Endothelial cell of umbilical vein (primary cell): ENCODE data around the gene WFIKKN2. TPM values are rescaled to one million over a fixed set of nuclear protein-coding genes. Genes with fewer than 3 reads are reported as not detected.

ENCODE experiments used
- BruUV-seq: library from RNA; stranded (reverse); fragments of 400-500 nt; replicated peaks from 2 replicates; lab custom pipeline; 2021; lab: Mats Ljungman, UMichigan
- CTCF ChIA-PET: fragments of 300-600, 350-600 bp; sonication (Branson Sonifier 250); formaldehyde crosslinking; loops from one replicate; lab custom pipeline; 2021; ENCODE audit warnings: antibody characterized with exemption, inconsistent platforms; lab: Charles Lee
- POLR2A ChIA-PET: fragments of 300-600, 350-600 bp; sonication (Branson Sonifier 250); formaldehyde crosslinking; loops from one replicate; lab custom pipeline; 2021; ENCODE audit warnings: antibody characterized with exemption, inconsistent platforms; lab: Charles Lee
- DNase-seq: peaks from one replicate; pipeline ENCODE4 v3.0.0-alpha.2; 2011; ENCODE audit warnings: low read depth, low spot score
- FAIRE-seq: peaks from 2 replicates; lab custom pipeline; 2011; peaks lifted over from hg19 to GRCh38; lab: Jason Lieb, UNC
- H2AFZ ChIP-seq: 2 replicates; pipeline ENCODE4 v1.6.0; 2012; ENCODE audit warnings: low read depth, low read length, control low read depth, inconsistent platforms
- H3K27ac ChIP-seq: 2 replicates; pipeline ENCODE4 v1.5.1; 2011; ENCODE audit warnings: low read depth, mild to moderate bottlenecking, control low read depth, low read length, moderate library complexity; ENCODE audit not compliant: insufficient read depth
- H3K27me3 ChIP-seq, 2 experiments: 2 replicates each; pipeline versions ENCODE4 v1.6.0 to v1.6.1; 2011; ENCODE audit warnings: low read length in 2 of 2, mixed read lengths in 1 of 2; ENCODE audit not compliant: control insufficient read depth in 2 of 2, insufficient read depth in 2 of 2
- H3K36me3 ChIP-seq, 2 experiments: 2 replicates in 1 of 2; 3 replicates in 1 of 2; pipeline ENCODE4 v1.5.1; 2011; ENCODE audit warnings: low read length in 2 of 2, mild to moderate bottlenecking in 1 of 2, moderate library complexity in 1 of 2; ENCODE audit not compliant: control insufficient read depth in 2 of 2, insufficient read depth in 2 of 2; ENCODE audit errors: extremely low read depth in 1 of 2
- H3K4me1 ChIP-seq: 3 replicates; pipeline ENCODE4 v1.5.1; 2011; ENCODE audit warnings: mild to moderate bottlenecking, low read length; ENCODE audit not compliant: control insufficient read depth, insufficient read depth; ENCODE audit errors: extremely low read depth
- H3K4me2 ChIP-seq: 2 replicates; pipeline ENCODE4 v1.6.1; 2011; ENCODE audit warnings: low read length, control low read depth, mixed read lengths; ENCODE audit not compliant: insufficient read depth
- H3K4me3 ChIP-seq, 3 experiments: fragments of 200-600 bp in 1 of 3; sonication (generic), shearing (Covaris generic) in 1 of 3; replicated peaks in 1 of 3; 2 replicates each; pipeline ENCODE4 v1.5.1; 2011 to 2016; ENCODE audit warnings: control low read depth in 3 of 3, low read length in 3 of 3, mild to moderate bottlenecking in 2 of 3, inconsistent platforms in 1 of 3, low read depth in 1 of 3, moderate library complexity in 1 of 3; ENCODE audit not compliant: insufficient read depth in 1 of 3
- H3K79me2 ChIP-seq: 2 replicates; pipeline ENCODE4 v1.6.0; 2012; ENCODE audit warnings: low read length, inconsistent platforms; ENCODE audit not compliant: control insufficient read depth, insufficient read depth
- H3K9ac ChIP-seq: replicated peaks from 2 replicates; pipeline ENCODE3; 2011; ENCODE audit warnings: low read length, control low read depth; ENCODE audit not compliant: insufficient read depth; ENCODE audit errors: extremely low read depth
- H3K9me1 ChIP-seq: replicated peaks from 3 replicates; pipeline ENCODE4 v1.6.0; 2011; ENCODE audit warnings: mild to moderate bottlenecking, low read length; ENCODE audit not compliant: control insufficient read depth, insufficient read depth; ENCODE audit errors: extremely low read depth
- H3K9me3 ChIP-seq: replicated peaks from 2 replicates; pipeline ENCODE4 v1.5.1; 2012; ENCODE audit warnings: low read length, inconsistent platforms; ENCODE audit not compliant: control insufficient read depth, insufficient read depth
- H4K20me1 ChIP-seq: replicated peaks from 2 replicates; pipeline ENCODE3; 2011; ENCODE audit warnings: mild to moderate bottlenecking, low read length; ENCODE audit not compliant: control insufficient read depth, insufficient read depth; ENCODE audit errors: extremely low read depth
- EZH2 ChIP-seq: IDR thresholded peaks from 2 replicates; pipeline ENCODE4 v1.6.1; 2012; ENCODE audit warnings: borderline replicate concordance, low read depth, mild to moderate bottlenecking, moderate library complexity, low read length, inconsistent platforms; ENCODE audit not compliant: severe bottlenecking
- FOS ChIP-seq: IDR thresholded peaks from 2 replicates; pipeline ENCODE4 v1.6.1; 2011; ENCODE audit warnings: mild to moderate bottlenecking, low read length, moderate library complexity, borderline replicate concordance; ENCODE audit not compliant: insufficient read depth
- GATA2 ChIP-seq: IDR thresholded peaks from 2 replicates; pipeline ENCODE4 v1.7.0; 2011; ENCODE audit warnings: low read depth, mild to moderate bottlenecking, moderate library complexity, mixed read lengths, low read length; ENCODE audit not compliant: insufficient read length, insufficient read depth
- JUN ChIP-seq: IDR thresholded peaks from 2 replicates; pipeline ENCODE4 v1.6.1; 2011; ENCODE audit warnings: borderline replicate concordance, low read depth; ENCODE audit not compliant: insufficient read length, insufficient read depth
- MAX ChIP-seq: IDR thresholded peaks from 2 replicates; pipeline ENCODE4 v1.6.1; 2011; ENCODE audit not compliant: insufficient read depth, insufficient read length
- MYC ChIP-seq: IDR thresholded peaks from one replicate; pipeline ENCODE4 v1.6.1; 2011; ENCODE audit warnings: mild to moderate bottlenecking, low read depth, low read length
- POLR2A ChIP-seq: IDR thresholded peaks from 2 replicates; pipeline ENCODE4 v1.6.1; 2012; ENCODE audit warnings: low read depth, mild to moderate bottlenecking, control low read depth, low read length
- POLR2AphosphoS5 ChIP-seq: IDR thresholded peaks from 2 replicates; pipeline ENCODE4 v1.6.1; 2012; ENCODE audit warnings: low read depth, mild to moderate bottlenecking, control low read depth, low read length, moderate library complexity; ENCODE audit not compliant: insufficient read depth
- dilution Hi-C: fragments of 300-500 bp; cut with MboI; formaldehyde crosslinking; loops from one replicate; pipeline ENCODE4 v1.15.0; 2019; ENCODE audit warnings: low sequenced_read_pairs; ENCODE audit not compliant: extremely low pct_ligation_motif_present
- intact Hi-C: fragments of 100-400 bp; cut with micrococcal nuclease; formaldehyde crosslinking; loops from one replicate; pipeline ENCODE4 v1.10.0; 2022
- polyA plus RNA-seq, 4 experiments: library from polyadenylated mRNA; depleted of rRNA in 3 of 4; stranded (reverse) in 3 of 4; unstranded in 1 of 4; fragments of >200 nt; gene quantifications; 2 replicates each; pipeline versions ENCODE4 v1.2.1 to v1.2.3, GENCODE V29; 2011 to 2012; ENCODE audit warnings: missing spikeins in 1 of 4
- total RNA-seq: library from RNA; stranded (reverse); gene quantifications from 2 replicates; pipeline ENCODE4 v1.2.3, GENCODE V29; 2021
- TF ChIP-seq, protein P1 (sequence below), 2 donors: IDR thresholded peaks; 1 replicate in 1 of 2; 2 replicates in 1 of 2; pipeline ENCODE4 v1.5.1; 2011; ENCODE audit warnings: low read length in 2 of 2, mild to moderate bottlenecking in 2 of 2, moderate library complexity in 2 of 2, control low read depth in 1 of 2, inconsistent platforms in 1 of 2, low read depth in 1 of 2; ENCODE audit not compliant: insufficient read depth in 1 of 2; ENCODE audit errors: extremely low read depth in 1 of 2

The WFIKKN2 gene
- total and polyA plus RNA-seq, 2 donors (not counting 3 experiments of a cell fraction or from before 2014, with no cell fraction given): 0.03 TPM; not detected in 1

DNA sequence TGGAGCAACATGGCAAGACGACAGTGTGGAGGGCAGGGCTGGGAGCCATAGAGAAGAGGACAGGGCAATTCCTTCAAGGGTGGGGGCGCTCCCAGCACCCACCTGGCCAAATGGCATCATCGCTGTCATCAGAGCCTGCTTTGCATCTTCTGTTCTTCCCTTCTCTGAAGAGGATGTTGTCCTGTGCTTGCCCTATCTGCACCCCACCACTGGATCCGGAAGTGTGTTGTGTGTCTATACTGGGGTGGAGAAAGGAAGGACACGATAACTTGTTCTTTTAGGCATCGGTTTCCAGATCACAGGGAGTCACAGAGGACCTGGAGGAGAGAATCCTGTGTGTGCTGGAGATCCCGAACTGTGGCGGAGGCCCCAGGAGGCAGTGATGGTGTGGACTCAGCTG lies 42.4 kb upstream of the WFIKKN2 start:
- no peak overlapping the region for H3K27ac ChIP-seq
- no TSS peak for BruUV-seq
- ChIA-PET CTCF (no interaction called here), POLR2A (no interaction called here)
- no peaks in the 10 kb centered on the region for H3K9me3 ChIP-seq
- no peak overlapping the region for H3K4me2 ChIP-seq
- H4K20me1 ChIP-seq: no peaks in the 10 kb centered on the region
- H3K4me1 ChIP-seq: no peaks in the 10 kb centered on the region
- no peak overlapping the region for H2AFZ ChIP-seq
- intact Hi-C loops: no loop called here
- DNase-seq (no peak), FAIRE-seq (no peak)
- TF ChIP-seq MAX (no peak), POLR2AphosphoS5 (no peak)
- TF ChIP-seq, protein P1, sequence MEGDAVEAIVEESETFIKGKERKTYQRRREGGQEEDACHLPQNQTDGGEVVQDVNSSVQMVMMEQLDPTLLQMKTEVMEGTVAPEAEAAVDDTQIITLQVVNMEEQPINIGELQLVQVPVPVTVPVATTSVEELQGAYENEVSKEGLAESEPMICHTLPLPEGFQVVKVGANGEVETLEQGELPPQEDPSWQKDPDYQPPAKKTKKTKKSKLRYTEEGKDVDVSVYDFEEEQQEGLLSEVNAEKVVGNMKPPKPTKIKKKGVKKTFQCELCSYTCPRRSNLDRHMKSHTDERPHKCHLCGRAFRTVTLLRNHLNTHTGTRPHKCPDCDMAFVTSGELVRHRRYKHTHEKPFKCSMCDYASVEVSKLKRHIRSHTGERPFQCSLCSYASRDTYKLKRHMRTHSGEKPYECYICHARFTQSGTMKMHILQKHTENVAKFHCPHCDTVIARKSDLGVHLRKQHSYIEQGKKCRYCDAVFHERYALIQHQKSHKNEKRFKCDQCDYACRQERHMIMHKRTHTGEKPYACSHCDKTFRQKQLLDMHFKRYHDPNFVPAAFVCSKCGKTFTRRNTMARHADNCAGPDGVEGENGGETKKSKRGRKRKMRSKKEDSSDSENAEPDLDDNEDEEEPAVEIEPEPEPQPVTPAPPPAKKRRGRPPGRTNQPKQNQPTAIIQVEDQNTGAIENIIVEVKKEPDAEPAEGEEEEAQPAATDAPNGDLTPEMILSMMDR (IDR thresholded peaks at IDR 0.05; ENCODE audit: extremely low read depth in 1 of 2, insufficient read depth in 1 of 2, low read depth in 1 of 2, low read length in 2 of 2): no peak
- no peaks in the 10 kb centered on the region for H3K79me2 ChIP-seq
- H3K27me3 ChIP-seq: peaks cover 0 to 3% of the 10 kb centered on the region in 2 experiments
- H3K9ac ChIP-seq: no peak overlapping the region
- no peaks in the 10 kb centered on the region for H3K36me3 ChIP-seq
- no peaks in the 10 kb centered on the region for H3K9me1 ChIP-seq
- H3K4me3 ChIP-seq: no peak overlapping the region
- dilution Hi-C loops: no loop called here

- H3K9me1 ChIP-seq: no peaks in the 10 kb centered on the region
- no peak for DNase-seq
- H2AFZ ChIP-seq: no peak overlapping the region
- no peak overlapping the region for H3K4me3 ChIP-seq
- H3K9ac ChIP-seq: no peak overlapping the region
- dilution Hi-C loops (no loop called here), intact Hi-C loops (no loop called here)
- no peaks in the 10 kb centered on the region for H3K4me1 ChIP-seq
- H3K4me2 ChIP-seq: no peak overlapping the region
- no peaks in the 10 kb centered on the region for H4K20me1 ChIP-seq
- H3K36me3 ChIP-seq: no peaks in the 10 kb centered on the region
- ChIA-PET CTCF (interaction anchor here (2.0 kb wide), 1 partner anchor 11 kb away, joined by 5 read pairs; no protein-coding TSS in a partner anchor), POLR2A (no interaction called here)
- peaks cover 0 to 3% of the 10 kb centered on the region in 2 experiments for H3K27me3 ChIP-seq
- BruUV-seq: no TSS peak
- no peak for TF ChIP-seq MAX
- no peak for TF ChIP-seq MYC
- no peak for TF ChIP-seq JUN
- TF ChIP-seq, protein P1 (IDR thresholded peaks at IDR 0.05; ENCODE audit: extremely low read depth in 1 of 2, insufficient read depth in 1 of 2, low read depth in 1 of 2, low read length in 2 of 2): no peak
- TF ChIP-seq GATA2: no peak
- no peak for TF ChIP-seq POLR2AphosphoS5
- no peak for TF ChIP-seq EZH2
- no peak for TF ChIP-seq FOS
- no peak for TF ChIP-seq POLR2A
- no peaks in the 10 kb centered on the region for H3K79me2 ChIP-seq
- no peaks in the 10 kb centered on the region for H3K9me3 ChIP-seq
- no peak overlapping the region for H3K27ac ChIP-seq
- FAIRE-seq: no peak
Observed at GRCh38 chr17:50794361-50794760, 41.0 kb upstream of the WFIKKN2 start.
